Sigmoid colon (tissue), 4 donors: ENCODE results near the gene SLC19A1.

Source experiments
- EP300 ChIP-seq, 4 donors: sonication (generic); formaldehyde crosslinking; IDR thresholded peaks; one replicate each; pipeline ENCODE4 v1.6.1; 2017; ENCODE audit warnings: antibody characterized with exemption in 4 of 4
- POLR2A ChIP-seq, 2 donors: fragments of 450-650 bp; IDR thresholded peaks; one replicate each; pipeline ENCODE4 v1.6.1; 2016; ENCODE audit warnings: antibody characterized with exemption in 2 of 2, mild to moderate bottlenecking in 2 of 2, moderate library complexity in 2 of 2
- POLR2AphosphoS5 ChIP-seq, 4 donors: sonication (generic); formaldehyde crosslinking; IDR thresholded peaks; one replicate each; pipeline ENCODE4 v1.6.1; 2017; ENCODE audit warnings: antibody characterized with exemption in 4 of 4
- TF ChIP-seq, protein P1 (sequence below), 4 experiments: fragments of 450-650 bp in 3 of 4; fragments of 200-600 bp in 1 of 4; IDR thresholded peaks; one replicate each; pipeline ENCODE4 v1.5.1; 2016 to 2019; ENCODE audit warnings: antibody characterized with exemption in 4 of 4, mild to moderate bottlenecking in 3 of 4, moderate library complexity in 2 of 4

DNA sequence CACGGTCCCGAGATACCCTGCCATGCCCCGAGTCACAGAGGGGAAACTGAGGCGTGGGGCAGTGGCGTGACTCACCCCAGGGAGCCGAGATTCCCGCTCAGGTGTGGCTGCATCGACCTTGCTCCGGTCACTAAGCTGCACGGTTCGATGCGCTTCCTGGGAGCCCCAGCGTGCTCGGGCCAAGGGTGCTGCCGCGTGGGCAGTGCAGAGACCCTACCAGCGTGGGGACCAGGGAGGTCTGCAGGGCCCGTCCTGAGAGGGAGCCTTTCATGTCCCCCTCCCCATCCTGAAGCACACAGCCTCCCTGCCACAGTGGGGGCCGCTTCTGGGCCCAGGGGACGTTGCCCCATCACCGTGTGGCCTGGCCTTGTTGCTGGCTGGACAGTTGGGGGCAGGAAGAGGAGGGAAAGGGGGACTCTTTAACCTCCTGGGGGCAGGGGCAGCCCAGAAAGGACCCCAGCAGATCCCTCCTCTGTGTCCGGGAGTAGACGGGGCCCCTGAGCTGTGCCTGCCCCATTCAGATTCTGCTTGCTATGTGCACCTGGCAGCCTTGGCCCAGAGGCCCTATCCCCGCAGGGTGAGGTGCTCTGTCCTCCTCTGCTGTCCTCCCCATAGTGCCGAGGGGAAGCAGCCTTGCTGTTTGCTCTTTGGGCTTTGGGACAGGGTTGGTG, 84.9 kb downstream of the SLC19A1 start:
- TF ChIP-seq, protein P1, sequence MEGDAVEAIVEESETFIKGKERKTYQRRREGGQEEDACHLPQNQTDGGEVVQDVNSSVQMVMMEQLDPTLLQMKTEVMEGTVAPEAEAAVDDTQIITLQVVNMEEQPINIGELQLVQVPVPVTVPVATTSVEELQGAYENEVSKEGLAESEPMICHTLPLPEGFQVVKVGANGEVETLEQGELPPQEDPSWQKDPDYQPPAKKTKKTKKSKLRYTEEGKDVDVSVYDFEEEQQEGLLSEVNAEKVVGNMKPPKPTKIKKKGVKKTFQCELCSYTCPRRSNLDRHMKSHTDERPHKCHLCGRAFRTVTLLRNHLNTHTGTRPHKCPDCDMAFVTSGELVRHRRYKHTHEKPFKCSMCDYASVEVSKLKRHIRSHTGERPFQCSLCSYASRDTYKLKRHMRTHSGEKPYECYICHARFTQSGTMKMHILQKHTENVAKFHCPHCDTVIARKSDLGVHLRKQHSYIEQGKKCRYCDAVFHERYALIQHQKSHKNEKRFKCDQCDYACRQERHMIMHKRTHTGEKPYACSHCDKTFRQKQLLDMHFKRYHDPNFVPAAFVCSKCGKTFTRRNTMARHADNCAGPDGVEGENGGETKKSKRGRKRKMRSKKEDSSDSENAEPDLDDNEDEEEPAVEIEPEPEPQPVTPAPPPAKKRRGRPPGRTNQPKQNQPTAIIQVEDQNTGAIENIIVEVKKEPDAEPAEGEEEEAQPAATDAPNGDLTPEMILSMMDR (IDR thresholded peaks at IDR 0.05), result no peak
- no peak for TF ChIP-seq POLR2AphosphoS5 (IDR thresholded peaks at IDR 0.05)
- TF ChIP-seq POLR2A (IDR thresholded peaks at IDR 0.05), result no peak
- TF ChIP-seq EP300 (IDR thresholded peaks at IDR 0.05), result no peak
